Endodermal cell (in vitro differentiated cells): ENCODE results near the gene INSYN2B. TPM values are rescaled to one million over a fixed set of nuclear protein-coding genes. Genes with fewer than 3 reads are reported as not detected.

Source experiments
- DNase-seq: peaks from one replicate; pipeline ENCODE4 v3.0.0-alpha.2; 2017
- H3K27ac ChIP-seq: 2 replicates; pipeline ENCODE4 v1.5.1; 2013; ENCODE audit warnings: mild to moderate bottlenecking, low read depth, low read length, moderate library complexity
- H3K27me3 ChIP-seq: 2 replicates; pipeline ENCODE4 v1.6.1; 2013; ENCODE audit warnings: mild to moderate bottlenecking, low read length, moderate library complexity; ENCODE audit not compliant: insufficient read depth, control insufficient read depth, poor library complexity, severe bottlenecking
- H3K36me3 ChIP-seq: 2 replicates; pipeline ENCODE4 v1.7.0; 2013; ENCODE audit warnings: mild to moderate bottlenecking, low read length, moderate library complexity; ENCODE audit not compliant: control insufficient read depth, insufficient read depth
- H3K4me1 ChIP-seq: one replicate; pipeline ENCODE4 v1.7.0; 2013; ENCODE audit warnings: low read length; ENCODE audit not compliant: control insufficient read depth, insufficient read depth
- H3K4me3 ChIP-seq: 2 replicates; pipeline ENCODE4 v1.5.1; 2013; ENCODE audit warnings: mild to moderate bottlenecking, low read length, moderate library complexity
- H3K9ac ChIP-seq: 2 replicates; pipeline ENCODE4 v1.6.1; 2013; ENCODE audit warnings: mild to moderate bottlenecking, low read length, moderate library complexity; ENCODE audit not compliant: poor library complexity, severe bottlenecking; ENCODE audit errors: extremely low read depth
- H3K9me3 ChIP-seq: 2 replicates; pipeline ENCODE4 v1.6.1; 2013; ENCODE audit warnings: mild to moderate bottlenecking, low read length, moderate library complexity; ENCODE audit not compliant: control insufficient read depth
- H3K27ac Mint-ChIP-seq: 2 replicates; pipeline ENCODE4 v1.8.0; 2020; ENCODE audit warnings: mixed read lengths
- H3K27me3 Mint-ChIP-seq: 2 replicates; pipeline ENCODE4 v1.8.0; 2021; ENCODE audit warnings: mild to moderate bottlenecking, mixed read lengths; ENCODE audit not compliant: insufficient read depth
- H3K36me3 Mint-ChIP-seq: 2 replicates; pipeline ENCODE4 v1.8.0; 2020; ENCODE audit warnings: low read depth, mixed read lengths
- H3K4me1 Mint-ChIP-seq: 2 replicates; pipeline ENCODE4 v1.8.0; 2020; ENCODE audit warnings: mixed read lengths
- H3K4me3 Mint-ChIP-seq: 2 replicates; pipeline ENCODE4 v1.8.0; 2020; ENCODE audit warnings: mild to moderate bottlenecking, moderate library complexity, mixed read lengths
- H3K9me3 Mint-ChIP-seq: 2 replicates; pipeline ENCODE4 v1.8.0; 2020; ENCODE audit warnings: mild to moderate bottlenecking, mixed read lengths
- CTCF ChIP-seq: fragments of 200-600 bp; sonication (generic); conservative IDR thresholded peaks from 2 replicates; pipeline ENCODE4 v1.5.0; 2021; ENCODE audit warnings: antibody characterized with exemption, mild to moderate bottlenecking
- WGBS, 2 experiments: methylation state at CpG; one replicate each; pipeline versions ENCODE4 v1.1.5 to v1.1.7; 2013; ENCODE audit warnings: missing lambda C conversion rate in 2 of 2, mixed read lengths in 1 of 2; ENCODE audit not compliant: insufficient coverage in 1 of 2, insufficient read length in 1 of 2; 5-methylcytosine and 5-hydroxymethylcytosine counted together
- total RNA-seq, 2 donors: library from RNA; stranded (reverse); fragmentation: NEBNext Ultra II Directional in 1 of 2; extraction: Animal tissue kit (Norgen Biotek cat#: 25700) in 1 of 2; gene quantifications; 2 replicates in 1 of 2; 3 replicates in 1 of 2; pipeline ENCODE4 v1.2.1, GENCODE V29; 2021

INSYN2B gene
- total RNA-seq, 2 donors from 2014 or later: not detected

GRCh38 chr5:169935762-169936161, 44.5 kb downstream of the INSYN2B start:
- no peak for DNase-seq
- Histone ChIP-seq H3K36me3 (no peaks in the 10 kb centered on the region), H3K4me1 (peaks cover 3% of the 10 kb centered on the region), H3K27me3 (no peaks in the 10 kb centered on the region), H3K9ac (no peak overlapping the region), H3K4me3 (no peak overlapping the region), H3K9me3 (no peaks in the 10 kb centered on the region), H3K27ac (no peak overlapping the region)
- WGBS, 2 experiments: 95 to 100% methylated on average over 2 to 5 of the region's 5 CpGs
- H3K9me3 Mint-ChIP-seq: no peaks in the 10 kb centered on the region
- no peak for TF ChIP-seq CTCF
- H3K36me3 Mint-ChIP-seq: no peaks in the 10 kb centered on the region
- peaks cover 7% of the 10 kb centered on the region for H3K4me1 Mint-ChIP-seq
- no peak overlapping the region for H3K4me3 Mint-ChIP-seq
- H3K27me3 Mint-ChIP-seq: peaks cover 2% of the 10 kb centered on the region
- no peak overlapping the region for H3K27ac Mint-ChIP-seq

- DNase-seq: no peak
- H3K36me3 ChIP-seq: no peaks in the 10 kb centered on the region
- peaks cover 3% of the 10 kb centered on the region for H3K4me1 ChIP-seq
- H3K27ac ChIP-seq: no peak overlapping the region
- no peaks in the 10 kb centered on the region for H3K9me3 ChIP-seq
- Mint-ChIP-seq H3K4me3 (no peak overlapping the region), H3K27me3 (peaks cover 2% of the 10 kb centered on the region), H3K9me3 (no peaks in the 10 kb centered on the region), H3K27ac (no peak overlapping the region), H3K4me1 (peaks cover 8% of the 10 kb centered on the region), H3K36me3 (no peaks in the 10 kb centered on the region)
- H3K9ac ChIP-seq: no peak overlapping the region
- no peaks in the 10 kb centered on the region for H3K27me3 ChIP-seq
- H3K4me3 ChIP-seq: no peak overlapping the region
- 90 to 98% methylated on average over 7 of the region's 7 CpGs for WGBS, 2 experiments
- TF ChIP-seq CTCF: no peak
Observed at GRCh38 chr5:169934990-169935389, 45.3 kb downstream of the INSYN2B start.

GRCh38 chr5:169933616-169934015, 46.7 kb downstream of the INSYN2B start:
- H3K36me3 Mint-ChIP-seq: no peaks in the 10 kb centered on the region
- Histone ChIP-seq H3K4me1 (peaks cover 3% of the 10 kb centered on the region), H3K27ac (no peak overlapping the region), H3K4me3 (no peak overlapping the region), H3K9ac (no peak overlapping the region), H3K36me3 (no peaks in the 10 kb centered on the region), H3K9me3 (no peaks in the 10 kb centered on the region), H3K27me3 (no peaks in the 10 kb centered on the region)
- H3K4me1 Mint-ChIP-seq: peaks cover 8% of the 10 kb centered on the region
- H3K27me3 Mint-ChIP-seq: peaks cover 2% of the 10 kb centered on the region
- no peaks in the 10 kb centered on the region for H3K9me3 Mint-ChIP-seq
- no peak for TF ChIP-seq CTCF
- H3K27ac Mint-ChIP-seq: no peak overlapping the region
- no peak for DNase-seq
- 94% methylated on average over 5 to 7 of the region's 7 CpGs for WGBS, 2 experiments
- no peak overlapping the region for H3K4me3 Mint-ChIP-seq
